AG04450 (cell line): ENCODE data around the gene C1QB. TPM values are rescaled to one million over a fixed set of nuclear protein-coding genes. Genes with fewer than 3 reads are reported as not detected.

Experiments used
- CTCF ChIA-PET: fragments of 300-600, 350-600 bp; formaldehyde crosslinking; extraction: SDS; loops from one replicate; lab custom pipeline; 2022; ENCODE audit warnings: antibody characterized with exemption, inconsistent platforms; lab: Charles Lee
- POLR2A ChIA-PET: fragments of 350-600 bp; formaldehyde crosslinking; extraction: SDS; loops from one replicate; lab custom pipeline; 2021; ENCODE audit warnings: antibody characterized with exemption, inconsistent platforms; lab: Yijun Ruan, JAX
- DNase-seq: peaks from one replicate; pipeline ENCODE4 v3.0.0-alpha.2; 2011; ENCODE audit warnings: low read depth, low spot score
- H3K27ac ChIP-seq: one replicate; pipeline ENCODE4 v1.5.1; 2012; ENCODE audit warnings: low read depth, low read length, control low read depth
- H3K27me3 ChIP-seq: one replicate; pipeline ENCODE4 v1.6.0; 2012; ENCODE audit warnings: low read length; ENCODE audit not compliant: control insufficient read depth, insufficient read depth
- H3K4me3 ChIP-seq: 2 replicates; pipeline ENCODE4 v1.5.1; 2011; ENCODE audit warnings: mild to moderate bottlenecking, low read depth, low read length, control low read depth
- H3K9me3 ChIP-seq: 2 replicates; pipeline ENCODE4 v1.5.1; 2012; ENCODE audit warnings: low read length; ENCODE audit not compliant: control insufficient read depth, insufficient read depth
- polyA plus RNA-seq: library from polyadenylated mRNA; depleted of rRNA; stranded (reverse); fragments of >200 nt; gene quantifications from 2 replicates; pipeline ENCODE4 v1.2.3, GENCODE V29; 2011
- TF ChIP-seq, protein P1 (sequence below): IDR thresholded peaks from 2 replicates; pipeline ENCODE4 v1.5.1; 2011; ENCODE audit warnings: low read depth, low read length, control low read depth, inconsistent platforms

Gene C1QB
- polyA plus RNA-seq, 1 experiment, result not detected

DNA sequence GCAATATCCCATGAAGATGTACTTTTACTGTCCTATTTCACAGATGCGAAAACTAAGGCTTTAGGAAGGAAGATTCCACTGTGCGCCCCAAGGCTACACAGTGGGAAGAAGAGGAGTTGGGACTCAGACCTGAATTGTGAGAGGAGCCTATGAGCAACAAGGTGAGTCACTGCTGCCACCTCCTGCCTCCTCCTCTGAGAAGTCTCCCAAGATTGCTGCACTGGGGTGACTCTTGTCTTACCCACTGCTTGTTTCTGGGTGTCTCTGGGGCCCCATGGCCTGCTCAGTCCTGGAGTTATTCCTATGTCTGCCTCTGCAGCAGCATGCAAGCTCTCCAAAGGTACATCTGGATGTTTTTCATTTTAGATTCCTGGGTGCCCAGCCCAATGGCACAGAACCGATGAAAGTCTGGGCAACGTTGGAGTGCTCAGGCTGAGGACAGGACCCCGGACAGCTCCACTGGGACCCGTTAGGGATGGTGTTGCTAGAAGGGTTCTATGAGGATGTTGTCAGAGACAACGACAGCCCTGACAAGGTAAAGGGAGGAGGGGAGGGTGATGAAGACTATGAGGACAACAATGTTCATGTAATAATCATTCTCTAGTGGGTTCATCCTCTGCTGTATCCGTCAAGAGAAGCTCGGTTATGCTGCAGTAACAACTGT lies 27.6 kb upstream of the C1QB start:
- H3K4me3 ChIP-seq, result no peak overlapping the region
- peaks cover 38% of the 10 kb centered on the region for H3K27me3 ChIP-seq
- TF ChIP-seq, protein P1, sequence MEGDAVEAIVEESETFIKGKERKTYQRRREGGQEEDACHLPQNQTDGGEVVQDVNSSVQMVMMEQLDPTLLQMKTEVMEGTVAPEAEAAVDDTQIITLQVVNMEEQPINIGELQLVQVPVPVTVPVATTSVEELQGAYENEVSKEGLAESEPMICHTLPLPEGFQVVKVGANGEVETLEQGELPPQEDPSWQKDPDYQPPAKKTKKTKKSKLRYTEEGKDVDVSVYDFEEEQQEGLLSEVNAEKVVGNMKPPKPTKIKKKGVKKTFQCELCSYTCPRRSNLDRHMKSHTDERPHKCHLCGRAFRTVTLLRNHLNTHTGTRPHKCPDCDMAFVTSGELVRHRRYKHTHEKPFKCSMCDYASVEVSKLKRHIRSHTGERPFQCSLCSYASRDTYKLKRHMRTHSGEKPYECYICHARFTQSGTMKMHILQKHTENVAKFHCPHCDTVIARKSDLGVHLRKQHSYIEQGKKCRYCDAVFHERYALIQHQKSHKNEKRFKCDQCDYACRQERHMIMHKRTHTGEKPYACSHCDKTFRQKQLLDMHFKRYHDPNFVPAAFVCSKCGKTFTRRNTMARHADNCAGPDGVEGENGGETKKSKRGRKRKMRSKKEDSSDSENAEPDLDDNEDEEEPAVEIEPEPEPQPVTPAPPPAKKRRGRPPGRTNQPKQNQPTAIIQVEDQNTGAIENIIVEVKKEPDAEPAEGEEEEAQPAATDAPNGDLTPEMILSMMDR, result no peak
- ChIA-PET CTCF (no interaction called here), POLR2A (no interaction called here)
- H3K9me3 ChIP-seq, result no peaks in the 10 kb centered on the region
- DNase-seq, result no peak
- no peak overlapping the region for H3K27ac ChIP-seq

DNA sequence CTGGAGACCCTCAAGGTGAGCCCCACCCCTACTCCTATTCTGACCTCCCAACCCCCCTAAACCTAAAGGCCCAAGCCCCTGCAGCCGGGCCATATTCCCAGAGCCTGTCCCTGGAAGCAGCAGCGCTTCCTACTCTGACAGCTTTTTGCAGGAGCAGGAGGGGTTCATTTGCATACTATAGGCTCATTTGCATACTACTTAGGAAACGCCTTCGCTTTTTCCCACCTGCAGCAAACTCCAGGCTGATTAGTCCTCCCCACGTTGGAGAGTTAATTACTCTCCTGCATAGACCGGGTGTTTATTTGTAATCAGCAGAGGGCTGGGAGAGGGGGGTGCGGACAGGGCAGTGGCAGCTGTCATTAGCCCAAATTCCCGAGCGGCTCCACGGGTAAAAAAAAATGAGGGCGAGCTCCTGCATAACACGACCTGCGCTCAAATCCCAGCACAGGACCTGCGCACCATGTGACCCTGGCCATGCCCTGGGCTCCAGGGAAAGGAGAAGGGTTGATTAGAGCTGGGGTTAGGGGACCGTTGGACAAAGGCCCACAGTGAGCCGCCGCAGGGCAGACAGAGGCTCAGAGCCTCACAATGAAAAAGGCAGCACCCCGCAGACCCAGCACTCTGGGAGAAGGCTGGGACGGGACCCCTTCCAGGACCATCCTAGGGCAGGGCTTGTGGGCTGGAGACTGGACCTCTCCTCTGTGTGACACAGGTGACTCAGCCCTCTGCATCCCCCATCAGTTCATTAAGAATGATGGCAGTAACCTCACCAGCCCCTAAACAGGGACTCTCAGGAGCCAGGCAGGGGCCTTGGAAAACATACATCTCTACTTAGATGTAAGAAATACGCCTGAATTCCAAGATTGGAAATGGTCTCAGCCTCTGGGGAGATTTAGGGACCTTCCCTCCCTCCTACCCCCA lies 26.5 kb upstream of the C1QB start:
- Histone ChIP-seq H3K9me3 (no peaks in the 10 kb centered on the region), H3K4me3 (no peak overlapping the region), H3K27me3 (peaks cover 39% of the 10 kb centered on the region), H3K27ac (no peak overlapping the region)
- ChIA-PET CTCF (interaction anchor here (0.9 kb wide), 1 partner anchor 16 kb away, joined by 5 read pairs; no protein-coding TSS in a partner anchor), POLR2A (no interaction called here)
- no peak for DNase-seq
- TF ChIP-seq, protein P1, result no peak

DNA sequence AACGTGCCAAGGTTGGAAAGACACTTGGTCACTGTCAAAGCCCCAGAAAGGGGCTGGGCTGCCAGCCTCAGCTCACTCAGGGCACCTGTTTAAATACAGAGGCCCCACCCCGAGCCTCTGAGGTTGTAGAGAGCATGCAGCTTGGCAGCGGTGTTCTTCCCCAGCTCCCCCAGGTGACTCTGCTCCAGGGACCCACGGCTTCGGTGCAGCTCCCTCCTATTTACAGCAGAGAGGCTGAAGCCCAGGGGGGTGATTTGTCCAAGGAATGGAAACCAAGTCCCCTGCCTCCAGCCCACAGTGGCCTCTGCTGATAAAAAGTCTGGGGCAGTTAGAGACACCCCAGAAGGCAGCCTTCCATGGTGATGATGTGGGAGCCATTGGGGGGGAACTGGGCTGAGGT lies 25.7 kb upstream of the C1QB start:
- TF ChIP-seq, protein P1, result no peak
- ChIA-PET CTCF (interaction anchor here (0.9 kb wide), 1 partner anchor 15 kb away, joined by 5 read pairs; no protein-coding TSS in a partner anchor), POLR2A (no interaction called here)
- H3K27me3 ChIP-seq, result peaks cover 39% of the 10 kb centered on the region
- H3K4me3 ChIP-seq, result no peak overlapping the region
- DNase-seq, result no peak
- no peak overlapping the region for H3K27ac ChIP-seq
- no peaks in the 10 kb centered on the region for H3K9me3 ChIP-seq

DNA sequence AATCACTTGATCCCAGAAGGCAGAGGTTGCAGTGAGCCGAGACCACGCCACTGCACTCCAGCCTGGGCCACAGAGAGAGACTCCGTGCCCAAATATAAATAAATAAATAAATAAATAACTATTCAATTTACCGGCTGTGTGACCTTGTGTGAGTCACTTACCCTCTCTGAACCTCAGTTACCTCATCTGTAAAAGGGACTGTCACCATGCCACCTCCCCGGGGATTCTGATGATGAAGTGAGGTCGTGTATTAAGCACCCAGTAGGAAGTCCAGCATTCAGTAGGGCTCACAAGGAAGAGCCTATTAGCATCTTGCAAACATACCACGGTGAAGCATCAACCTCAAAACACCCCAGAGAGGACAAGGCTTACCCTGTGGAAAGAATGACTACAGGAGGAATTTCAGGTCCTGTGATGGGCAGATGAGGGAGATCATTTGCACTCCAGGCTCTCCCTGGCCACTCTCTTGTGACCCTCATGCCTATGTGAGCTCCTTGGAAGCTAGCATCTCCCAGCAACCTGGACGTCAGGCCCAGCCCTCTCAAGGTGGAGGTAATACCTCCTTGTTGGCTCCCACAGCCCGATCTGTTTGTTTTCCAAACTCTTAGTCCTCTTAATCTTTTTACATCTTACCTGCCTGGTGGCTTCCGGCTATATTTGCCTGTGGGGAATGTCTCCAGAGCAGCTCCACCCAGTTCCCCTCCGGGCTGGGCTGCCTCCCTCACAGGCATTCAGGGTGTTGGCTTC lies 24.2 kb upstream of the C1QB start:
- POLR2A ChIA-PET, result no interaction called here
- no peak for DNase-seq

More for the DNA sequence above, 24.2 kb upstream of the C1QB start:
- H3K27me3 ChIP-seq, result peaks cover 44% of the 10 kb centered on the region
- H3K9me3 ChIP-seq, result no peaks in the 10 kb centered on the region
- H3K4me3 ChIP-seq, result no peak overlapping the region
- CTCF ChIA-PET, result interaction anchor here (0.7 kb wide), 1 partner anchor 35 kb away, joined by 7 read pairs; no protein-coding TSS in a partner anchor
- TF ChIP-seq, protein P1, result no peak
- H3K27ac ChIP-seq, result no peak overlapping the region
